GM21825 (cell line): Measurements from ENCODE around the gene ARL13B.
"Not testable (repeated sequence)": the region's sequence is repeated elsewhere in the genome, so short reads cannot be mapped to it uniquely, and the experiment has no call there.

ENCODE experiments used
- ATAC-seq: cut with Tn5 transposase; IDR thresholded peaks from one replicate; pipeline ENCODE4 v1.9.1; 2021; ENCODE audit warnings: mild to moderate bottlenecking, moderate library complexity; ENCODE audit not compliant: unreplicated experiment

Gene ARL13B

GRCh38 chr3:93979850-93980676 lies at the start of gene ARL13B:
Gene ARL13B, plus strand, starts transcription at chr3:93980155. Its CDS starts 269 bp downstream, at chr3:93980424.
- peak; percentile 100 for ATAC-seq

GRCh38 chr3:93931597-93932229 lies 48.2 kb upstream of the ARL13B start:
- ATAC-seq = no peak

DNA sequence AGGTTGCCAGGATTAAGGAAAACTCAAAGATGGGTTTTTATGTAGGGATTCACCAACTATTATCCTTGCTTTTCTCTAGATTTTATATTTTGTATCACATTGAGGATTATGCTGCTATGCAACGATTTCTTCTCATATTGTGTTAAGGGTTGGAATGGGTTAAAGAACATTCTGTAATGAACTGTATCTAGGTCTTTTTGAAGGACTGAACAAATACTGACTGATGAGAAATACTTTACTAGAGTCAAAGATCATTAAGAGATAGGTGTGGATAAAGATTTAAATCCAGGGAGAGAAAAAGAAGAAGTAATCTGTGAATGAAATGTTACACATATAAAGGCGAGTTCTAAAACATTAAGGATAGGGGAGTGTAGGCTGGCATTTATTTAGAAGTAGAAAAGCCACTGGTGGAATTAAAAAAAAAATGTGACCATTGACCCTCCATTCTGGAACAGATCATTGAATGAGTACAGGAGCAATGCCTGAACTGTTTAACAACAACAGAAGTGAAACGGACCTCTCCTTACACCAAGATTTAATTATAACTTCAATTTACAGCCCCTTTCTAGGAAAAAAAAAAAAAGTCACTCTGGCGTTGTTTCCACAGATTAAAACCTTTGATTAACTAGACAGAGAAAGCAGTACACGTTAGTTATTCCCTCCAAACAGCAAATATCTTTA lies 45.4 kb upstream of the ARL13B start:
- no peak for ATAC-seq

- ATAC-seq = no peak
Observed at GRCh38 chr3:93936549-93936948, 43.4 kb upstream of the ARL13B start.

DNA sequence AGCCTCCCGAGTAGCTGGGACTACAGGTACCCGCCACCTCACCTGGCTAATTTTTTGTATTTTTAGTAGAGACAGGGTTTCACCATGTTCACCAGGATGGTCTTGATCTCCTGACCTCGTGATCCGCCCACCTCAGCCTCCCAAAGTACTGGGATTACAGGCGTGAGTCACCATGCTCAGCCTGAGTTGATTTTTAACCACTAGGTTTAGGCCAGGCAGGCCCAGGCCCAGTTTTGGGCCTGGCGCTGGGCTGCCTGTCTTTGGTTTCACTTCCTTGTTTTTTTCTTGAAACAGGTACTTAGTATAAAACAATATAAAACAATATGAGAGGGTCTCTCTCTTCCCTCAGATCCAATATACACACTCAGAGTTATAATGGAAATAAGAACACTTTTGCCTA lies 42.5 kb upstream of the ARL13B start:
- not testable (repeated sequence) for ATAC-seq

- not testable (repeated sequence) for ATAC-seq
Observed at GRCh38 chr3:93949958-93950357, 30.0 kb upstream of the ARL13B start.

DNA sequence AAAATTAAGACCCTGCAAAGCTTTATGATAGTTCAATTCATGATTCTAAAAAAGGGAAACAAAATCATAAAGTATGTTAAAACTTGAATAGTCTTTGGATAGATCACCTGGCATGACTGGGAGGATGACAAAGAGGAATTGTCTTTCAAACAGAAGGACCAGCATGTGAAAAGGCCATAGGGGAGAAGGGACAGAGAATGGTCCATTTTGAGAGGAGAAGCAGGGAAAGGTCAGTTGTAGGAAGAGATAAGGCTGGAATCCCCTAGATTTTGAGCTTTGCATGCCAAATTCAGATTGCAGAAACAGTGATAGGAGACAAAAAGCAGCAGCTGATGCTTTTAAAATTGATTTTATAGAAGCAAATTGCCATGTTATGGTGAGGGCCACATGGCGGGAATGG lies 18.9 kb upstream of the ARL13B start:
- ATAC-seq = no peak

GRCh38 chr3:93961489-93961888 lies 18.5 kb upstream of the ARL13B start:
- ATAC-seq = no peak

DNA sequence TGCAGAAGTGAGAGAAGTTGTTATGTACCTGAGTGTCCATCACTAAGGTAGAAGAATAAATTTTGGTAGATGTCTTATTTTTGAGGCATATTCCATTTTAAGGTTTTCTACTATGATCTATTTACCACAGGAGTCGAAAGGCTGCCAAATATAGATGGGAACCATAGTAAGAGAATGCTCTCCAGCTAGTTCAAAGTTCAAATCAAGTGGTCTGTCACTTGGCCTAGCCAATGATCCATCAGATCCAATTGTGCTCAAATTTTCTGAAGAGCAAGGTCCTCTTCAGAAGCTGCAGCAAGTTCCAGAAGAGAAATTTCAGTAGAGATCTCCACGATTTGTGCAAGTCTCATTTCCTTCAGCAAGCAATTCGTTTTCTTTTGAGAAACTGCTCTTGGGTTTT lies 17.2 kb upstream of the ARL13B start:
- ATAC-seq = no peak

DNA sequence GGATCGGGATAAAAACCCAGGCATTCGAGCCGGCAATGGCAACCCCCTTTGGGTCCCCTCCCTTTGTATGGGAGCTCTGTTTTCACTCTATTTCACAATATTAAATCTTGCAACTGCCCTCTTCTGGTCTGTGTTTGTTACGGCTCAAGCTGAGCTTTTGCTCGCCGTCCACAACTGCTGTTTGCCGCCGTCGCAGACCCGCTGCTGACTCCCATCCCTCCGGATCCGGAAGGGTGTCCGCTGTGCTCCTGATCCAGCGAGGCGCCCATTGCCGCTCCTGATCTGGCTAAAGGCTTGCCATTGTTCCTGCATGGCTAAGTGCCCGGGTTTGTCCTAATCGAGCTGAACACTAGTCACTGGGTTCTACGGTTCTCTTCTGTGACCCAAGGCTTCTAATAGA lies 14.8 kb upstream of the ARL13B start:
- not testable (repeated sequence) for ATAC-seq

- no peak for ATAC-seq
Observed at GRCh38 chr3:93969443-93969842, 10.5 kb upstream of the ARL13B start.

- ATAC-seq = no peak
Observed at GRCh38 chr3:93969997-93970396, 10.0 kb upstream of the ARL13B start.

DNA sequence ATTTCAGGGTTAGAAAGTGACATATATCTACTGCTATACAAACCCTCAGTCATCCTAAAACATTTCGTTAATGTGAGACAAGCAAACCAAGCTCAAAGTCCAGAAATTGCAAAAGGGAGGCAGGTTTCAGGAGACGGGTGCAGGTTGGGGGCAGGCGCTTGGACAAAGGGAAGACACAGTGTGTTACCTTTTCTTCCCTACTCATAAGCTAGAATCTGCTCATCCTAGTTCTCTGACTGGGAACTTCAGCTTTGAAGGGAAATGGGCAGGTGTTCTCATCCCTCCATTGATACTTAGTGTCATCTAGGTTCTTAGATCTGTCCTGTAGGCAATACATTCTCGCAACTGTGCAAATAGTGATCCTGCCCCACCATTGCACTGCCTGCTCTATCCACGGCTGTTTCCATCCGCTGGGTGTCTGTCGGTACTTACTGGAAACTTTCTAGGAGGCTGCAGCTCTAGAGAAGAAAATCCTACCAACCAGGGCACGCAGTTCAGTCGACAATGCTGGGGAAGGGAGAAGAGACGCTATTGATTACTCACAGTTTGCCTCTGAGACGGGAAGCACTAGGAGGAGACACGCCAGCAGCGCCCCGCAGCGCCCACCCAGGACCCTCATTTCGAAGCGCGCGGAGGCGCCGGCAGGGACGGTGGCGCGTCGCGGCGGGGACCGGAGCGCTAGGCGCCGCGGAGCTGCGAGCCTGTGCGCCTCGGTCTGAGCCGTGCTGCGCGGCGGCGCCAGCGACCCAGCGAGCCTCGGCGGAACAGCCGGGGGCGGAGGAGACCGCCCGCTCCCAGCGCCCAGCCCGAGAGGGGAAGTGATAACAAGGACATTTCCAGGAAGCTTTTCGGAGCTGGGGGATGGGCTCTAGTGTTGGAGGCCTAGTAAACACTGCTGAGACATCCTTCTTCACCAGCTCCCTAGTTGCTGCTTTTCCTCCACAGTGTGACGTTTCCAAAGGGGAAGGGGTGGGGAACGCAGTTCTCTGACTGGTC lies 6.5 kb upstream of the ARL13B start, which contains the start of gene PROS1:
Gene PROS1 (minus strand): TSS at position 766 of the 996 bp plus-strand sequence. CDS start 147 bp downstream, at position 619.
- ATAC-seq = peak; percentile 93

DNA sequence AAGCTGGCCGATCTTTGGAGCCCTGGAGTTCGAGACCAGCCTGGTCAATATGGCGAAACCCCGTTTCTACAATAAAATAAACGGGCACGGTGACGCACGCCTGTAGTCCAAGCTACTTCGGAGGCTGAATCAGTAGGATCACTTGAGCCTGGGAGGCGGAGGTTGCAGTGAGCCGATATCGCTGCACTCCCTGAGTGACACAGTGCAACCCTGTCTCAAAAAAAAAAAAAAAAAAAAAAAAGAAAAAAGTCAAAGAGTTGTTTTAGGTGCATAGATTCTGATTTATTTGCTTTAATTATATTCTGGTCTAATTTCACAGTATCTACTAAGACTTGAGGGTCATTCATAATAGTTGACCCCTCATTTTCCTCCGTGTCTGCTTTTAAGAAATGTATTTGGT lies 1.7 kb downstream of the ARL13B start:
- ATAC-seq = no peak

DNA sequence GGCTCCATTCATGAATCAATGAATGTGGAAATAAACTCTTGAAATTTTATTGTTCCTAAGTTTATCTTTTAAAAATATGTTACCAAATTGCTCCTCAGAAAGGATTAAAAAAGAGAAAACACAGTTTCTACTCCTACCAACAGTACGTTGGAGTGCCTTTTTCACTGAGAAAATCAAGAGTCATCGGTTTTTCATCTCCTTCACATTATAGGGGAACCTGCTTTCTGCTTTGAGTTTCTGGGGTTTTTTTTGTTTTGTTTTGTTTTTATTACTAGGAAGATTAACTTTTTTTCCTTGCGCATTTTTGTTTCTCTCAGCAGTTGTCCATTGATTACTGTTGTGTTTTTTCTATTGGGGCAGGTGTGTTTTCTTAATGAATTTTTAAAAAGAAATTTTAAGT lies 3.5 kb downstream of the ARL13B start:
- ATAC-seq = no peak

- no peak for ATAC-seq
Observed at GRCh38 chr3:93984618-93985017, 4.7 kb downstream of the ARL13B start.

DNA sequence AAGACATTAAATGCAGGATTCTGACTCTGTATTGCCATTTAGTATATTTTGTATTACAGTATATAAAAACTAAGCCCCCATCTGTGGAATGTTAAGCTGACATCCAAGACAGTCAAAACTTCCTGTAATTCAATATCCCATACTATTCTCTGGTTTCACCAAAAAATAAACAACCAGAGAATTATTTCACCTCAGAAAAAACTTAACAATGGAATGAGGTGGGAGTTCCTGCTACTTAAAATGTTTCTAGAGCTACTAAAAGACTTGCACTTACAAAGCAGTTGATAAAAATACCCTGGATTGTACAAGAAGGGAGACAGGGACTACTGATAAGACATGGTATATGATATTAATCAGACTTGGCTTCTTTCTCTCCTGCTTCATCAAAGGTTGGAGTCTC lies 8.3 kb downstream of the ARL13B start:
- ATAC-seq = no peak

DNA sequence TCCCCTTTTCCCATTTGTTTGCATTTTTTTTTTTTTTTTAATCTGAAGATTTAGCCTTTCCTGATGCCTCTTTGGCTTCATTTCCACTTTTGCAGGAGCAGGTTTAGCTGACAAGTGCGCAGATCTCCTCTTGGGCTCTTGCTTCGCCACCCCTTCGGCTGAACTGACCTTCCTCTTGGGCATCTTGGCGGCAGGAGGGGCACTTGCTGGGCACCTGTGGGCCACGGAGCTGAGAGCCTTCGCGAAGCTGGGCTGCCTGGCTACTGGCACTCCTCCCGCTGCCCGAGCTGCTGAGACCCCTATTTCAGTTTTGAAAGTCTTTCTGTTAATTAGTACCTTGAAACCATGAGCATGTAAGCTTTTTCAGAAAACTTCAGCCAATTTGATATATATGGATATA lies 8.8 kb downstream of the ARL13B start:
- ATAC-seq = no peak

DNA sequence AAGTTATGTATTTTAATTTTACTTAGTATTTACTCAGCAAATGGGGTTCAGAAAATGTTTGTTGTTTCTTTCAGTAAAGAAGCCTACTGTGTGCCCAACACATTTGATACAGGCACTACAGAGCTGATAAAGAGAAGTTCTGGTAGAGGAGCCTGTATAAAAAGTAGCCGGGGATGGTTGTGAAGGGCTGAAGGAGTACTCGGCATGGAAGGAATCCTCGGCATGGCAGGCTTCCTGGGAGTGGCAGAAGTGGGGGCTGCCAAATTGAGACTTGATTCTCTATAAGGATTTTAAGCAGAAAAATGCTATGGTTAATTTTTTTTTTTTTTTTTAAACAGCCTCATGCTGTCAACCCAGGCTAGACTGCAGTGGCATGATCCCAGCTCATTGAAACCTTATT lies 9.3 kb downstream of the ARL13B start:
- no peak for ATAC-seq

DNA sequence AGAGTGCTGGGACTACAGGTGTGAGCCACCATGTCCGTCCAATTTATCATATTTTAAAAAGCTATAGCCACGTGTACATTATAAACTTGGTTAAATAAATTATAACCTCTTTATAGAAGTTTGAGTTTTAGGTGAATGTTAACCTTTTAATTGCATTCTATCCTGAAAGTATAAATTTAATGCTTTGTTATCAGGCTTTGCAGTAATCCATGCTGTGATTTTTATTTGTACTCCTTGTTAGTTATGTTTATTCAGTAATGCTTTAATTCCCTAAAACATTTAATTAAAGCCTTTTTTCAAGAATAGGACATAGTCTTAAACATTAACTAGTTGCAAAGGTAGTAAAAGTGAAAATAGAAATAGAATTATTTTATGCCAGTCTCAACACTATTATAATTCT lies 11.7 kb downstream of the ARL13B start:
- no peak for ATAC-seq

- no peak for ATAC-seq
Observed at GRCh38 chr3:93992207-93992606, 12.3 kb downstream of the ARL13B start.
